Dedifferentiated amniotic fluid mesenchymal stem cell (primary cell): Measurements from ENCODE around the gene CFAP97.
"Not testable (repeated sequence)": the region's sequence is repeated elsewhere in the genome, so short reads cannot be mapped to it uniquely, and the experiment has no call there.

Experiments used
- DNase-seq: peaks from one replicate; pipeline ENCODE4 v3.0.0-alpha.2; 2016; ENCODE audit errors: extremely low spot score

CFAP97 gene

DNA sequence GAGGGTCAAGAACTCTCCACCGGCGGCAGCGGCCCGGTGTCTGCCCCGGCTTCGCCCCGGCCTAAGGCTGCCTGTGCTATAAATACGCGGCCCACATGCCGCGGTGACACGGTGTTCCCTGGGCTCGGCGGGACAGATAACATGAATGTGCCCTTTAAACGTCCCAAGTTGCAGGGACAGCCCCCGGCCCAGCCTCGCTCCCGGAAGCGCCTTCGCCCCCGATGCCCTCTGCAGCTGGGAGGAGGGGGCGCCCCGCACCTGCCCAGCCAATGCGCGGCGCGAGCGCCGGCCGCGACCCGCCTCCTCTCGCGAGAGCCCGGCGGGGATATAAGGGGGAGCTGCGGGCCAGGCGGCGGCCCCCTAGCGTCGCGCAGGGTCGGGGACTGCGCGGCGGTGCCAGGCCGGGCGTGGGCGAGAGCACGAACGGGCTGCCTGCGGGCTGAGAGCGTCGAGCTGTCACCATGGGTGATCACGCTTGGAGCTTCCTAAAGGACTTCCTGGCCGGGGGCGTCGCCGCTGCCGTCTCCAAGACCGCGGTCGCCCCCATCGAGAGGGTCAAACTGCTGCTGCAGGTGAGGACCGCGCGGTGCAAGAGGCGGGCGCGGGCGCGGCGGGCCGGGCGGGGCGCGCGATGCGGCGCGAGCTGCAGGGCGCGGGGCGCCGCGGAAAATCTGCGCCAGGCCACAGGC lies 60.7 kb downstream of the CFAP97 start, which contains the start of gene SLC25A4:
TSS of gene SLC25A4 (plus strand) at position 355 of the 689 bp plus-strand sequence. CDS start at position 462, 107 bp downstream.
- peak; percentile 55 for DNase-seq

- no peak for DNase-seq
These were observed 61.3 kb downstream of the CFAP97 start for GRCh38 chr4:185142564-185142911.

GRCh38 chr4:185141777-185142176 lies 62.0 kb downstream of the CFAP97 start:
- no peak for DNase-seq

DNA sequence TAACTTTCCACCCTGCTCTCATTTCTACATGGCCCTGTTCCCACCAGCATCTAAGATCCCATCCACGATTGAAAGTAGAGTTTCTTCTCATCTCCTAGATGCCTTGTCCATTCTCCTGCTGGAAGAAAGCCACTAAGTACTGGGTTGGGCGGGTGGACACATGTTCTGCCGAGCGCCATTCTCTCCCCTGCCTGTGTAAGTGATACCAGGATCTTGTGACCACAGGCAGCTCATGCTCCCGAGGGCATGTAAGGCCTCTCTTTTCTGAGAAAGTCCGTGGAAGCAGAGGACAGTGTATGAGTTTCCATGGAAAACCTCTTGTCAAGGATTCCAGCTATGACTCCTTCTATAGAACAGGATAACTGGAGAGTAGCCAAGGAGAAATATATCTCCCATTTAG lies 64.1 kb downstream of the CFAP97 start:
- DNase-seq = no peak

DNA sequence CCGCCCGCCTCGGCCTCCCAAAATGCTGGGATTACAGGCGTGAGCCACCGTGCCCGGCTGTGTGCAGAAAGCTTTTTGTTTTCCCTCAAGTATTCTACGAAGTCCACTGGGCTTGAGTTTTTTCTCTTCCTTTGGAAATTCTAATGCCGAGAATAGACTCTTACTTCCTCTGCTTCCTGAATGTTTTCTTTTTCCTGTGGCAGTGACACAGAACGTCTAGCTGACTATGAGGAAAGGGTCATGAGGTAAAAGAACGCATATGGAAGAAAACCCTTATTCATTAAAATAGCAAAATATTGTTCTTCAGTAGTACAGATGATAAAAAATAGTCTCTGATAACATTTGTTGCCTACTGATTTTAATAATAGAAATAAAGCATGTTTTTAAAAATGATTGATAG lies 65.6 kb downstream of the CFAP97 start:
- DNase-seq = no peak

GRCh38 chr4:185137233-185137925 lies 66.4 kb downstream of the CFAP97 start:
- DNase-seq = no peak

DNA sequence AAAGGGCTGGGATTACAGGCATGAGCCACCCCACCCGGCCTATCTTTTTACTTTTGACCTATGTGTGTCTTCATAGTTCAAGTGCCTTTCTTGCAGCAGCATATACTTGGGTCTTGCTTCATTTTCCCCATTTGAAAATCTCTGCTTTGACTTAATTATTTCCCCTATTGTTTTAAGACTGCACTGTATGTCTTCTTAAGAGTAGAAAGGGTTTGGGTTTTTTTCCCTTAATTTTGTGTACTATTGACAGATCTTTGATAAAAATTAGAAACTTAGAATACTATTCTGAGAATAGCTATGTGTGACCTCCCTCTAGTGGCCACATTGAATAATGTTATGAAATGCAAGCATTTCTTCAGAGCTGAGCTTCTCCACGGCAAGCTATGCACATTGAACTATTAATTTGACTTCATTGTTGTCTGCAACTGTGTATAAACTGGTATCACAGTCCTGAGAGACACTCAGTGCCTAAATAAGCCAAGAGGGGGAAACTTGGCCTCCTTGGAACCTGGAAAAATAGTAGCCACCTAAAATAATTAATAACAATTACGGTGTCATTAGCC lies 69.4 kb downstream of the CFAP97 start:
- DNase-seq = peak; percentile 59

DNA sequence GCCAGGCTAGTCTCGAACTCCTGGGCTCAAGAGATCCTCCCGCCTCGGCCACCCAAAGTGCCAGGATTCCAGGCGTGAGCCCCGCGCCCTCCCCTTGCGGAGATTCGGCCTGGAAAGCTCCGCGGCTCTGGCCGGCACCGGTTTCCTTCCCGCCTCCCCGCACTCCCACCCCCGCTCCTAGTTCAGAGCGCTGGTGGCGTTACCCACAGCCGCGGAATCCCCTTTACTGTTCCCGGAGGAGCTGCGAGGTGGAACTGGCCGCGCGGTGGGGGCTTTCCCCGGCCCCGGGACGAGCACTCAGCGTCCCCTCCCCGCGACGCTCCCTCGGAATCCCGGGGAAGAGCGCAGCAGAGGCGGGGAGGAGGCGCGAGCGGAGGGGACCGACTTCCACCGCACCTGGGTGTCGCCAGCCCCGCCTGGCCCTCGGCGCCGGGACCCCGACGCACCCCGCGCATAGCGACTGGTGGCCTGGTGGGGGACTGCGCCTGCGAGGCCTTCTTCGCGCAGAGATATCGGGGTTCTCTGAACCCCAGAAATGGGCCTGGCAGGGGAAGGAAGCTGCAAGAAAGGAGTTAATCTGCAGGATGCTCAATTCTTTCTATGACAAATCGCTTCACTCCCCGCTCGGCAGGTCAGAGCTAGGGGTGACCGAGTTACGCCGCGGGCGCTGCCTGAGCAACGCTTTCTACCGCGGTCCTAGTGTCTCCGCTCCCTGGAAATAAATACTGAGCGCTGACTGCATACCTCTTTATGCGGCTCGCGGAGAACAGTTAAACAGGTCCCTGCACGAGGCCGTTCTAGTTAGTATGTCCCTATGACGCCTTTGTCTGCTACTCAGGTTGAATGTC lies 75.3 kb downstream of the CFAP97 start:
- DNase-seq = no peak

- no peak for DNase-seq
These were observed 76.5 kb downstream of the CFAP97 start for GRCh38 chr4:185127021-185127925.

GRCh38 chr4:185124006-185124405 lies 79.8 kb downstream of the CFAP97 start:
- no peak for DNase-seq

- no peak for DNase-seq
These were observed 81.0 kb downstream of the CFAP97 start for GRCh38 chr4:185122681-185123345.

- DNase-seq = no peak
These were observed 83.2 kb downstream of the CFAP97 start for GRCh38 chr4:185120631-185120946.

- no peak for DNase-seq
These were observed 83.7 kb downstream of the CFAP97 start for GRCh38 chr4:185119927-185120630.

GRCh38 chr4:185119467-185119866 lies 84.3 kb downstream of the CFAP97 start:
- DNase-seq = not testable (repeated sequence)

- DNase-seq = no peak
These were observed 84.9 kb downstream of the CFAP97 start for GRCh38 chr4:185118876-185119275.

GRCh38 chr4:185117300-185117934 lies 86.4 kb downstream of the CFAP97 start:
- no peak for DNase-seq

DNA sequence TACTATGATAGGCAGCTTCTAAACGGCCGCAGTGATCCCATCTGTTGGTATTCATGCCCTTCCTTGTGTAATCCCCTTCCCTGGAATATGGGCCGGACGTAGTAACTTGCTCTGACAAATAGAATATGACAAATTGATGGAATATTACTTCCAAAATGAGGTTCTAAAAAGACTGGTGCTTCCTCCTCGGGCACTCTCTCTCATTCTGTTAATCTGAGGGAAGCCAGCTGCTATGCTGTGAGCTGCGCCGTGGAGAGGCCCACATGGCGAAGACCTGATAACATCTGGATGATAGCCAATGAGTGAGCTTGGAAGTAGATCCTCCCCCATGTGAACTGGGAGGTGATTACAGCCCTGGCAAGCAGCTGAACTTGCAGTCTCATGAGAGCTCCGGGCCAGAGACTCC lies 88.0 kb downstream of the CFAP97 start:
- peak; percentile 39 for DNase-seq

DNA sequence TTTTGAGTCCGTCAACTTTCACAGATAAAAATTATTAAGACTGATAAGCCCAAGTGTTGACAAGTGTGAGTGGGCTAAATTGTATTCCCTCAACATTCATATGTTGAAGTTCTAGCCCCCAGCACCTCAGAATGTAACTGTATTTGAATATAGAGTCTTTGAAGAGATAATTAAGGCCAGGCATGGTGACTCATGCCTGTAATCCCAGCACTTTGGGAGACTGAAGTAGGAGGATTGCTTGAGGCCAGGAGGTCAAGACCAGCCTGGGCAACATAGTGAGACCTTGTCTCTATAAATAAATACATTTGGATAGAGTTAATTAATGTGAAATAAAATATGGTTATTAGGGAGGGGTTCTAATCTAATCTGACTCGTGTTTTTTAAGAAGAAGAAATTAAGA lies 90.5 kb downstream of the CFAP97 start:
- no peak for DNase-seq

- DNase-seq = peak; percentile 72
These were observed 91.7 kb downstream of the CFAP97 start for GRCh38 chr4:185112104-185112503.

DNA sequence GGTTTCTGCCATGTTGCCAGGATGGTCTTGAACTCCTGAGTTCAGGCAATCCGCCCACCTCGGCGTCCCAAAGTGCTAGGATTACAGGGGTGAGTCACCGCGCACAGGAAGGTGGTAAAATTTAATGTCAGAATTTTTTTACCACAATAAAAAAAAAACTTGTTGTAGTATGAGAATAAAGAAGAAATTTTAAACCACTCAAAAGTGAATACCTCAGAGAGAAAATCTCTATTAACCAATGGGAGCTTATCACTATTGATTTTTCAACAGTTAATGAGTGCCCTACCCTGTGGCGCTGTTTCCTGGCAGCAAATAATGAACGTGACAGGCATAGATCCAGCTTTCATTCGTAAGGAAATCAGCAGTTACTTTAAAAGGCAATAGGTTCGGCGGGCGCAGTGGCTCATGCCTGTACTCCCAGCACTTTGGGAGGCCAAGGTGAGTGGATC lies 93.4 kb downstream of the CFAP97 start:
- no peak for DNase-seq
